Breast epithelium (tissue), 3 donors: ENCODE data around the gene CCDC146.
"Not testable (repeated sequence)": the region's sequence is repeated elsewhere in the genome, so short reads cannot be mapped to it uniquely, and the experiment has no call there.

Source experiments
- CTCF ChIP-seq, 3 donors: fragments of 450-650 bp; IDR thresholded peaks; one replicate each; pipeline ENCODE4 v1.5.1; 2016 to 2017; ENCODE audit warnings: antibody characterized with exemption in 3 of 3, mild to moderate bottlenecking in 3 of 3, moderate library complexity in 3 of 3
- POLR2A ChIP-seq: fragments of 450-650 bp; IDR thresholded peaks from one replicate; pipeline ENCODE4 v1.6.1; 2016; ENCODE audit warnings: antibody characterized with exemption, mild to moderate bottlenecking, moderate library complexity
- POLR2AphosphoS5 ChIP-seq, 3 donors: sonication (generic); formaldehyde crosslinking; IDR thresholded peaks; one replicate each; pipeline ENCODE4 v1.6.1; 2017; ENCODE audit warnings: antibody characterized with exemption in 3 of 3

DNA sequence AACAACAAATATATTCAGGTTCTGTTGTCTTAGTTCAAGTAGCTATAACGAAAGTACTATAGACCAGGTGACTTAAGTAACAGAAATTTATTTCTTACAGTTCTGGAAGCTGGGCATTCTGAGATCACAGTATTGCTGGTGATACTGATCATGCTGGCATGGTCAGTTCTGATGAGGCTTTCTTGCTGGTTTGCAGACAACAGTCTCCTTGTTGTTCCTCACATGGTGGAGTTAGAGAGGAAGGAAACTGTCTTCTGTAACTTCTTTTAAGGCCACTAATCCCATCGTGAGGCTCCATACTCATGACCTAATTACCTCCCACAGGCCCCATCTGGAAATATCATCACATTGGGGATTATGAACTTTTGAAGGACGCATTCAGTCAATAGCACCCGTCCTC is 17.9 kb downstream of the CCDC146 start:
- TF ChIP-seq POLR2A; CTCF (IDR thresholded peaks at IDR 0.05); POLR2AphosphoS5 (IDR thresholded peaks at IDR 0.05): not testable (repeated sequence)
